DLD1 (cell line): Measurements from ENCODE around the gene TOP3A.

ENCODE experiments used
- in situ Hi-C: cut with HindIII; loops from 2 replicates; pipeline ENCODE4 v1.10.0; 2017; ENCODE audit warnings: low sequenced_read_pairs

TOP3A gene

DNA sequence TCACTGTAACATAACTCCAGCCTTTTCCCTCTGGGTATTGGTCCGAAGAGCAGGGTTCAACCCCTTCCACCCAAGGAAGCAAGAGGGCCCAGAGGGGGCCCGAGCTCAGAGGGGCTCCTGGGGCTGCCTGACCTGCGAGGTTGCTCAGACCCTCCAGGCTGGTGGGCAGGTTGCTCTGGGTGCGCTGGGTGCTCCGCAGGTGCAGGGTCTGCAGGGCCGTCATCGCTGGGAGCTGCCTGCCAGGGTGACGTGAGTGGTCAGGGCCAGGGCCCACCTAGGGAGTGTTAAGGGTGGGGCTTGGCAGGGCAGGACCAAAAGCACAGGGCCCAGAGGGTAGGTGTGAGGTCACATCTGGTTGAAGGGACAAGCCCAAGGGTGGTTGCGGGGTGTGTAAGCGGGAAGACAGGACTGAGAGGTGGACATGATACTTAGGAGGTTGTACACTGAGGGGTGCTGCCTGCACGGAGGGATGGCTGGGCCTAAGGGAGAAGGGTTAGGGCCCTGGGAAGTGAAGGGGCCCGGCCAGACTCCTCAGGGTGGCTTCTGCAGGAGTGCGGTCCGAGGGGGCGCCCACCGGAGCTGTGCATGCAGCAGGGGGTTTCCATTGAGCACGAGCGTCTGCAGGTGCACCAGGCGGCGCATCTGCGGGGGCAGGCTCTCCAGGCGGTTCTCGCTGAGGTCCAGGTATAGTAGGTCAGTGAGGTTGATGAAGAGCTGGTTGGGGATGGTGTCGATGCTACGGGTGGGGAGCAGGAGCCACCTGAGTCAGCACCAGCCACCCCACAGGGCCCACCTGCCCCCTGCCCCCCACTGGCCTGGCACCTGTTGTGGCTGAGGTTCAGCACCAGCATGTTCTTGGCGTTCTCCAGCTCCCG, 60.6 kb downstream of the TOP3A start:
- in situ Hi-C loops = no loop called here

DNA sequence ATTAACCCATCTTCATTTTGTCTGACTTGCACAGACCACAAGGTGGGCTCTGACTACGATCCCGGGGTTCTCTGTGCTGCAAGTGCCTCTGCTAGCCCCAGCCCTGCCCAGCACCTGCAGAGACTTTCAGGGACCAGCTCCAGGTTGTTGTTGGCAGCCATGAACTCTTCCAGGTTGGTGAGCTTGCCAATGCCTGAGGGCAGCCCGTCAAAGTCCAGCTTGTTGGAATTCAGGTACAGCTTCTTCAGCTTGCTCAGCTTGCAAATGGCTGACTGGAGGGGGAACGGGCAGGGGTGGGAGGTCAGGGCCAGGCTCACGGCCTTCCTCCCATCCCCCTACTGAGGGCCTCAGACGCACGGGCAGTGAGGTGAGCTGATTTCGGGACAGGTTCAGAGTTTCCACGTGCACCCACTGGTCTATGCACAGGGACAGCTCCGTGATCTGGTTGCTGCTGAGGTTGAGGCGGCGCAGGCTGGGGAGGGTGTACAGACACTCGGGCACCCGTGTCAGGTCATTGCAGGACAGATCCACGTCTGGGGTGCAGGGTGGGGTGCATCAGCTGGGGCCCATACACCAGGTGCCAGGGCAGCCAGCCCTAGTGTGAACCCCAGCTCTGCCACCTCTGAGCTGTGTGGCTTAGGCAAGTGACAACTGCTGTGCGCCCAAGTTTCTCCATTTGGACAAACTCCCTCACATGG, 61.5 kb downstream of the TOP3A start:
- in situ Hi-C loops = no loop called here

DNA sequence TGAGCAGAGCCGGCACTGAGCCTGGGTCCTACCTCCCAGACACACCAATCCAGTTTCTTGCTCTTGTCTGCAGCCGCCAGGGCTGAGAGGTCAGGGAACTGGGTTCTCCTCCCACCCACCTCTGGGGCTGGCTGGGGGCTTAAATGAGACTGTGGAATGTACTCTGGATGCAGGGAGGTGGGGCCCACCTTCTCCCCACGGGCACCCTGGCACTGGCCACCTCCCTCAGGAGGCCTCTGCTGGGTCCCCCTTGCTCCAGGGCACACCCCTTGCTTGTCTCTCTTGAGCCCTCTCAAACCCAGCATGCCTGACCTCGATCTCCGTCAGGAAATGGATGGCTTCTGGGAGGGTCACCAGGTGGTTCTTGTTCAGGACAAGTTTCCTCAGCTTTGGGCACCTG, 62.6 kb downstream of the TOP3A start:
- in situ Hi-C loops = no loop called here

DNA sequence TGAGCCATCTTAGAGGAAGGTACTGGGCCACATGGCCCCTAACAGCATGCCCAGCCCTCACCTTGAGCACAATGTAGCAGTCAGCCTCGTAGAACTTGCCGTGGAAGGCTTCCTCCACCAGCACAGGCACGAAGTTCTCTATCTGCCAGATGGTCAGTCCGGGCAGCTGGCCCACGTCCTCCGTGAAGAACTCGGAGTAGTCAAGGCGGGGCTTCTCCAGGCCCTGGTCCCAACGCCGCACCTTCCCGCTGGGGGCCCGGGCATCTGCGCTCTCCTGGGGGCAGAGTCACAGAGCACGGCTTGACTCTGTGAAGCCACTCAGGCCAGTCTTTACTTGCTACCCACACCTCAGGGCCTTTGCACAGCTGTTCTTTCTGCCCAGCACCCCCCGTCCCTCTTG, 63.6 kb downstream of the TOP3A start:
- in situ Hi-C loops = no loop called here

DNA sequence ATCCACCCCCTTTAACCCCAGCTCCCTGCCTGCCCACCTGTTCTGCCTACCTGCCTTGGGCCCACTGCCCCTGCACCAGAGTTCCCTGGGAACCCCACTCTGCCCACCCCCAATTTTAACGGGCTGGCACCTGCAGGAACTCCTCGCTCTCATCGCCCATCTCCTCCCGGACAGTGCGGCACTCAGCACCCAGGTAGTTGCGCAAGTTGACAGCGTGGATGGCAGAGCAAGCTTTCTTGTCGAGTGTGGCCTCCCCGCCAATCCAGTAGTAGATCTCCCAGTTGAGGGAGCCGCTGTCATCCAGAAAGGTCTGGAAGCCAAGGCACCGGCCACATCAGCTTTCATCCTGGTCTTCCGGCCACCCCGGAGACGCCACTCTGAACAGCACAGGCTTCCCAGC, 64.1 kb downstream of the TOP3A start:
- in situ Hi-C loops = no loop called here

DNA sequence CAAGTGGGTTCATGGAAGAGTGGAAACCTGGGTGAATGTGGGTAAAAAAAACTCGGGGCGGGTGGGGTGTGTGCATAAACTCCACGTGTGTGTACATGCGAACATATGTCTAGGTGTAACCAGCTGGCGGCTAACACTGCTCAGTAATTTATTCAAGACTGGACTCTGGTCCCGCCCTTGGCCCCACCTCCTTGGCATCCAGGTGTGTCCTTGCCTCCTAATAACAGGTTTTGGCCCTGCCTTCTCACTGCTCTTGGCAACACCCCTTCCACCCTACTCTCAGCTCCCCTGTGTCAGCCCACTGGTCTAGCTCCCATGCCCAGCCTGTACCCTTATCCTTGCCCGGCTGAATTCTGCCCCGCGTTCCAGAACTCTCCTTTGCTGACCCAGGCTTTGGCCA, 64.5 kb downstream of the TOP3A start:
- in situ Hi-C loops = no loop called here

DNA sequence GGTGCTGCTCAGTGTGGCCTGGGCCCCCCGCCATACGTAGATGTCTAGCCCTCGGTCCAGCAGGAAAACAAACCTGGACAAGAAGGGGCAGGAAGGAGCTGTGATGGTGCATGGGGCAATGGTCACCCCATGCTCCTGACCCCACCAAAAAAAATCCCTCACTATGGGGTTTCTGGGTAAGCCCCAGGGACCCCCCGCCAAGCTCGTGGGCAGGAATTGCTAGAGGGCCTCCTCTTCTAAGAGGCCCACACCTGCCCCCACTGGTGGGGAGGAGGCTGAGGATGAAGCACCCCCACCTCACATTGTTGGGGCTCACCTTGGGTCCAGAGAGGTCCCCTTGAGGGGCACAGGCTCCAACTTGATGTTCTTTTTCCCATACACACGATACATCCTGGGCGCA, 66.0 kb downstream of the TOP3A start:
- in situ Hi-C loops = no loop called here

DNA sequence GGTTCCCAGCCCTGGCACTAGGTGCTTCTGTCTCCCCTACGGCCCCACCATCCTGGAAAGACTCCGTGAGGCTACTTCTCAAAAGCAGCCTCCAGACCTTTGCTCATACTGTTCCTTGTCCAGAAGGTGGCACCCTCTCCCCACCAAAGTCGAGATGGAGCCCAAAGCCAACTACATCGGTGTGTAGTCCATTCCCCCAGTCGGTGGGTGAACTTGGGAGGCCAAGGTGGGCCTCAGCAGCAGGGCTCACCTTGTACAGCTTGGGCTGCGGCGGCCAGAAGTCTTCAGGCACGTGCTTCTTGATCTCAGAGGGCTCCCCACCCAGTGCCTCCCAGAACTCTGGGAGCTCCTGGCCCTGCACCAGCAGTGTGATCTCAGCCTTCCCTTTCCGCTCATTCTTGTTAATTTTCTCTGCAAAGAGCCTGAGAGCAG, 66.5 kb downstream of the TOP3A start:
- in situ Hi-C loops = no loop called here

DNA sequence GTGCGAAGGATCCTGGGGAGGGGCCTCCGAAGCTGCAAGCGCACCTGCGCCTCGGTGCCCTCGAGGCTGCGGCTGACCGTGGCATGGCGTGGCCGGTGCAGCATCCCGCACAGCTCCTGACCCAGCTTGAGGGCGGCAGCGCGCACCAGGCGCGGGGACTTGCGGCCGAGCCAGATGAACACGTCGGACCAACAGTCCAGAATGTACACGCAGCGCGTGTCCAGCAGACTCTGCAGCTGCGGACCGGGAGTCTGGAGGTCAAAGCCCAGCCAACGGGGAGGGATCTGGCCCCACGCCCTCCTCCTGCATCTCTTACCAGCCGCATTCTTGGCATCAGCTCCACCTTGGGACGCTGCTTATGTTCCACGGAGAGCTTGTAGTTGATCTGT, 67.2 kb downstream of the TOP3A start:
- in situ Hi-C loops = no loop called here

DNA sequence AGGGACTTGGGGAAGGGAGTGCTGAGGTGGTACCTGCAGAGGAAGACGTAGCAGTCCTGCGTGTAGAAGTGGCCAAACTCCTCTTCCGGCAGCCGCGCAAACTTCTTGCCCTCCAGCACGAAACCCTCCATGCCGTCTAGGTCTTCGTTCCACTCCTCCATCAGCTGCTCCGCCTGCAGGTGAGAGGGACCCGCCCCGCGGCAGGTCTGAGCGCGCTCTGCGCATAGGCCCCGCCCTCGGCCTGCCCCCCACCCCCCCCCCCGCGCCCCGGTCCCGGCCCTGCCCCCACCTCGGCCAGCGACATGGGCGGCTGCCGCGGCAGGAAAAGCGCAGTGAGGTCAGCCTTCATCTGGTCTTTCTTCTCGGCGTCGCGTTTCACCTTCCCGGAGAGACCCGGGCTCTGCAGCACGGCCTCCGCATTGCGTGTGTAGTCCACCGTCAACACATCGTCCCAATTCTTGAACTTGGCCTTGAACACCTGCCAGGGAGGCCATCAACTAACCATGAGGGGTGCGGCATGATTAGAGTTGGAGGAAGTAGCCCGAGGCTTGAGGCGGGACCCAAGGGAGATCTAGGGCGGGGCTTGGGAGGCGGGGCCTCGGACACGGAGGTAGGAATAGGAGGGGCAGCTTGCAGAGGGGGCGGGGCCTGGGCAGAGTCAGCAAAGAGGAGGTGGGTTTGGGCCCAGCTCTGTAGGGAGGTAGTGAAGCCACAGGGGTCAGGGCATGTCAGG, 67.7 kb downstream of the TOP3A start:
- in situ Hi-C loops = no loop called here

DNA sequence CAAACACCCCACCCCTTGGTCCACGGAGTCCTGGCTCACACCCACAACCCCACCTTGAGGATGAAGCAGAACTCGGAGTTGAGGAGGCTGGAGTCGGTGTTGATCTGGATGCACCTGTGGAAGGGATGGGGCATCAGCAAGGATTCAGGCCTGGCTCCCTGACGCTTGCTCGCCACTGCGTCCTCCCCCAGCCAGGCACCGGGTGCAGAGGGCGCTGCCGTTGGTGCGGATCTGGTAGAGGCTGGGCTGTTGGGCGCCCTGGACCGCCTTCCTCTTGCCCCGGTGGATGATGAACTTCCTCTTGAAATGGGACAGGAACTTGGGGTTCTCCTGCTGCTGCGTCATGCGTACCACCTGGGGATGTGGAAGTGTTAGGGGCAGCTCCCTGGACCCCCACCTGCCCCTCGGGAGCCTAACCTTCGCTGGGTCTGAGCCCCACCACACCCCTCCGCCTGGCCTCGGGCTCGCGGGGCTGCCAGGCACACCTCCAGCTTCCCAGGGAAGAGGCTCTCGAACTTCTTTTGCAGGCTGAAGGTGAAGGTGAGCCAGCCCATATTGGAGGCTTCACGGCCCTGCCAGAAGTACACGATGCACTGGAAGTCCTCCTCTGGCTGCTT, 68.6 kb downstream of the TOP3A start:
- in situ Hi-C loops = no loop called here

DNA sequence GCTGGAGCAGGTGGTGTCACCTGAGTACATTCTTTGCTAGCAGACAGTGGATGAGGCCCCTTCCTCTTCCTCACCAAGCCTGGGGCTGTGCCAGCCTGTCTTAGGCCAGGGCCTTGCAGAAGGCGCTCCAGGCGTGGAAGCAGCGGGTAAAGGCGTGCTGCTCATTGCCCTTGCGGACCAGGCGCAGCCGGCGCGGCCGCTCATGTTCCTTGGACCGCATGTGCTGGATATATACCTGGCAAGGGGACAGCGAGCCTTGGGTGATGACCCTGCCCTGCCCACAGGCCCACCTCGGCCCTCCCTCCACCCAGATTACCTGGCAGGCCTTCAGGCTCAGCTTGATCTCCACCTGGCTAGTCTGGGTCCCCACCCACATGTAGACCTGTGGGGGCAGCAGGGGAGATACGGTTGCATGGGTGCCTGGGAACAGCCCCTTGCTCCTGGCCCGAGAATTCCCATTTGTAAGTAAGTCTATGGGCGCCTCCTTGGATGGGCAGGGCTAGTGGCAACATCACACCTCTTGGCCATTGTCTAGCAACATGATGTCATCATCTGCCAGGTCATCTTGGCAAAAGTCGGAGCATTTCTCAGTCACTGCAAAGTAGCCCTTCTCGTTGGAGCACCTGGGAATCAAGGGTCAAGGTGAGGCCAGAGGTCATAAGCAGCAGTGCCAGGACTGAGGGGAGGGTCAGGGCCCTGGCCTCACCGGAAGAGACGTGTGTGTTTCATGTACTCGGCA, 69.6 kb downstream of the TOP3A start:
- in situ Hi-C loops = no loop called here

DNA sequence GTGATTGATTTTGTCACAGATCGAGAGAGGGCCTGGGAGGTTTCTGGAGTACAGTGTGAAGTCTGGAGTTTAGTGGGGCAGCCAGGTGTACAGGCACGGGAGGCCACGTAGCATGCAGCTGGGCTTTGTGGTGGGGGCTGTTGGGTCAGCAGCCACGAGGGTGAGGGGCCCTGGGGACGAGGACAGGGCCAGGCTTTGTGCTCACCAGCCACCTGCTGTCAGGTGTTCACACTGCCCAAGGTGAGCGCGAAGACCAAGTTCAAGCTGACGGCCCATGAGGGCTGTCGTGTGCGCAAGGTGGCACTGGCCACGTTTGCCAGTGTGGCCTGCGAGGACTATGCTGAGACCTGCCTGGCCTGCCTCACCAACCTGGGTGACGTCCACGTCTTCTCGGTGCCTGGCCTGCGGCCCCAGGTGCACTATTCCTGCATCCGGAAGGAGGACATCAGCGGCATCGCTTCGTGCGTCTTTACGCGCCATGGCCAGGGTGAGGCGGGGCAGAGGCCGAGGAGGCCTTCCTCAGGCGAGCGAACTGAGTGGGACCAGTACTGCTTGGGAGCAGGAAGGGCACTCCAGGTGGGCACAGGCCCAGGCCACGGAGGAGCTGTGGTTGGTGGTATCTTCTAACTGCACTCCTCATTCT, 73.4 kb downstream of the TOP3A start:
- in situ Hi-C loops = no loop called here

DNA sequence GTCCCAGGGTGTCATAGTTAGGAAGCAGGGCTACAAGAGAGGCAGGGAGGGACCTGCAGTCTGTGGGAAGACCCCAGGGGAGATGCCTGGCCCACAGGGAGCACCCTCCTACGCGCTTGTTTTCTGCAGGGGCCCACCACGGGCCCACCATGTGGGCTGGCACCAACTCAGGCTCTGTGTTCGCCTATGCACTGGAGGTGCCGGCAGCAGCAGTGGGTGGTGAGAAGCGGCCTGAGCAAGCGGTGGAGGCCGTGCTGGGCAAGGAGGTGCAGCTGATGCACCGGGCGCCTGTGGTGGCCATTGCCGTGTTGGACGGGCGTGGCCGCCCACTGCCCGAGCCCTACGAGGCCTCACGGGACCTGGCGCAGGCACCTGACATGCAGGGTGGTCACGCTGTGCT, 74.3 kb downstream of the TOP3A start:
- in situ Hi-C loops = no loop called here

DNA sequence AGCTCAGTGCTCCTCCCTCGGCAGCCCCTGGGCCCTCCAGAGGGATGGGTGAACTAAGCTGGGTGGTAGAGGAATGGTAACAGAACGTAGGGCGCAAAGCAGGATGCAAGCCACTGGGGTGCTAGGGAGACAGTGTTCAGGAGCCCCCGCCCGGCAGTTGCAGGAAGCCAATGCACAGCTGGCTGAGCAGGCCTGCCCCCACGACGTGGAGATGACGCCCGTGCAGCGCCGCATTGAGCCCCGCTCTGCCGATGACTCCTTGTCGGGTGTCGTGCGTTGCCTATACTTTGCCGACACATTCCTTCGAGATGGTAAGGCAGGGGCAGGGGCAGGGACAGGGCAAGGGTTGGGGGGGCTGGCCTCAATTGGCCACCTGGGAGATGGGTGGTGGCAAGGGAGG, 76.5 kb downstream of the TOP3A start:
- in situ Hi-C loops = no loop called here

DNA sequence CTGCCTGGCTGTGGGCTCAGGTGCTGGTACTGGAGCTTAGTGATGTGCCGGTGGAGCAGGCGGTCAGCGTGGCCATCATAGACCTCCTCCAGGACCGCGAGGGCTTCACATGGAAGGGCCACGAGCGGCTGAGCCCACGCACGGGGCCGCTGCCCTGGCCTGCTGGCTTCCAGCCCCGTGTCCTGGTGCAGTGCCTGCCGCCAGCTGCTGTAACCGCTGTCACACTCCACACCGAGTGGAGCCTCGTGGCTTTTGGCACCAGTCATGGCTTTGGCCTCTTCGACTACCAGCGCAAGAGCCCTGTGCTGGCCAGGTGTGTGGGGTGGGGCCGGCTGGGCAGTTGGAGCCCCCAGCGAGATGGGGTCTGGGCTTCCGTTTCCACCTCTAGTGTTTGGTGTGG, 77.3 kb downstream of the TOP3A start:
- in situ Hi-C loops = no loop called here

DNA sequence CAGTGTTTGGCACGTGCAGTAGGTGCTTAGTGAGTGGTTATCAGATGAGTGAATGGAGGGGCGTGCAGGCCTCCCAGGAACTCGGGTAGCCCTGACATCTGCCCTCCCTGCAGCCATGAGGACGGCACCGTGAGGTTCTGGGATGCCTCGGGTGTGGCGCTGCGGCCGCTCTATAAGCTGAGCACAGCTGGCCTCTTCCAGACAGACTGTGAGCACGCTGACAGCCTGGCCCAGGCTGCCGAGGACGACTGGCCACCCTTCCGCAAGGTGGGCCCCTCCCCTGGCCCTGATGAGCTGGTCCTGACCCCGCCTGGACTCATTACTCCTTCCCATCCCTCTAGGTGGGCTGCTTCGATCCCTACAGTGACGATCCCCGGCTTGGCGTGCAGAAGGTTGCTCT, 78.3 kb downstream of the TOP3A start:
- in situ Hi-C loops = no loop called here

DNA sequence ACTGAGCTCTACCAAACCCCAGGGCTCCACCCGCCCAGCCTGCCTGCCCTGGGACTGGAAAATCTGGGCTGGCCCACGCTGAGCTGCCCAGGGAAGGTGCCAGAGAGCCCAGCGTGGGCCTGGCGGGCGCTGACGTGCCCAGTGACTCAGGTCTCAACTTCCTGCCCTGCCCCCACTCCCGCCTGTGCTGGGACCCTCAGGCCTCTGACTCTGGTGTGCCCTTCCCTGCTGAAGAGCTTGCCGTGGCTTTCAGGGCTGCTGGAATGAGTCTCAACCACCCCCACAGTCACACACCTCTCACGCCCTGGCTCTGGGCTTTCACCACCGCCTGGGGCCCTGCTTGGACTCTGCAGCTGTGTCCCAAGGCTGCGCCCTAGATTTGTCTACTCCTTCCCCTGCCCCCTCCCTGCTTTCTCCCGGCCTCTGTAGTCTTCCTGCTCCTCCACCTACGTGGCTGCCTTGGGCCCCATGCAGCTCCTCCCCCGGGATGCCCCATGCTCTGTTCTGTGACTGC, 79.0 kb downstream of the TOP3A start:
- in situ Hi-C loops = no loop called here

DNA sequence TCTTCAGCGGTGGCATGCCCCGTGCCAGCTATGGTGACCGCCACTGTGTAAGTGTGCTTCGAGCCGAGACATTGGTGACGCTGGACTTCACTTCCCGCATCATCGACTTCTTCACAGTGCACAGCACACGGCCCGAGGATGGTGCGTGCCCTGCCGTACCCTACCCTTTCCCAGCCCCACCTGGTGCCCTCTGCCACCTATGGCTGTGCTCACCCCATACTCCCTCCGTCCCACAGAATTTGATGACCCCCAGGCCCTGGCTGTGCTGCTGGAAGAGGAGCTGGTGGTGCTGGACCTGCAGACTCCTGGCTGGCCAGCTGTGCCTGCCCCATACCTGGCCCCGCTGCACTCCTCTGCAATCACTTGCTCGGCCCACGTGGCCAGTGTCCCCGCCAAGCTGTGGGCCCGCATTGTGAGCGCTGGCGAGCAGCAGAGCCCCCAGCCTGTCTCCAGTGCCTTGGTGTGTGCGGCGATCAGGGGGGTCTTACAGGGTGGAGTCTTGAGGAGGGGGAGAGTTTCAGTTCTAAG, 79.9 kb downstream of the TOP3A start:
- in situ Hi-C loops = no loop called here
